SIG-M5 treated with dmso at 0.1 percent for 504 hours (cell line): ENCODE results near the gene ARHGAP31.
"Not testable (repeated sequence)": the region's sequence is repeated elsewhere in the genome, so short reads cannot be mapped to it uniquely, and the experiment has no call there.

Experiments
- DNase-seq: peaks from one replicate; lab custom pipeline; 2025; ENCODE audit not compliant: unreplicated experiment; lab: John Stamatoyannopoulos, UW

Gene ARHGAP31

GRCh38 chr3:119318876-119319275 lies 24.7 kb downstream of the ARHGAP31 start:
- no peak for DNase-seq

- DNase-seq: no peak
Observed at GRCh38 chr3:119319311-119319710, 25.1 kb downstream of the ARHGAP31 start.

- not testable (repeated sequence) for DNase-seq
Observed at GRCh38 chr3:119320785-119321184, 26.6 kb downstream of the ARHGAP31 start.

GRCh38 chr3:119322021-119322834 lies 28.0 kb downstream of the ARHGAP31 start:
- peak; percentile 67 for DNase-seq

GRCh38 chr3:119322835-119323722 lies 28.9 kb downstream of the ARHGAP31 start:
- DNase-seq: peak; percentile 94

- DNase-seq: no peak
Observed at GRCh38 chr3:119323723-119324085, 29.5 kb downstream of the ARHGAP31 start.

GRCh38 chr3:119324899-119325298 lies 30.7 kb downstream of the ARHGAP31 start:
- DNase-seq: no peak

- no peak for DNase-seq
Observed at GRCh38 chr3:119326976-119327375, 32.8 kb downstream of the ARHGAP31 start.

- DNase-seq: no peak
Observed at GRCh38 chr3:119329551-119329950, 35.4 kb downstream of the ARHGAP31 start.

- DNase-seq: no peak
Observed at GRCh38 chr3:119330181-119330580, 36.0 kb downstream of the ARHGAP31 start.

GRCh38 chr3:119330858-119331257 lies 36.7 kb downstream of the ARHGAP31 start:
- no peak for DNase-seq

GRCh38 chr3:119331661-119332060 lies 37.5 kb downstream of the ARHGAP31 start:
- DNase-seq: no peak

- no peak for DNase-seq
Observed at GRCh38 chr3:119333773-119334509, 39.8 kb downstream of the ARHGAP31 start.

GRCh38 chr3:119336823-119337222 lies 42.6 kb downstream of the ARHGAP31 start:
- no peak for DNase-seq

GRCh38 chr3:119337407-119337806 lies 43.2 kb downstream of the ARHGAP31 start:
- not testable (repeated sequence) for DNase-seq

- no peak for DNase-seq
Observed at GRCh38 chr3:119338754-119339153, 44.6 kb downstream of the ARHGAP31 start.

- DNase-seq: no peak
Observed at GRCh38 chr3:119340014-119340413, 45.8 kb downstream of the ARHGAP31 start.

- DNase-seq: no peak
Observed at GRCh38 chr3:119340446-119340845, 46.3 kb downstream of the ARHGAP31 start.

- no peak for DNase-seq
Observed at GRCh38 chr3:119342176-119342575, 48.0 kb downstream of the ARHGAP31 start.

GRCh38 chr3:119343719-119344118 lies 49.5 kb downstream of the ARHGAP31 start:
- DNase-seq: peak; percentile 37

GRCh38 chr3:119346076-119346496 lies 51.9 kb downstream of the ARHGAP31 start:
- no peak for DNase-seq
